Inferior parietal cortex (tissue), 1 donor: Measurements from ENCODE around the gene DSC2.
"Not testable (repeated sequence)": the region's sequence is repeated elsewhere in the genome, so short reads cannot be mapped to it uniquely, and the experiment has no call there.

Experiments
- DNase-seq: peaks from one replicate; pipeline ENCODE4 v3.0.0-alpha.2; 2016; ENCODE audit errors: extremely low spot score

The DSC2 gene

DNA sequence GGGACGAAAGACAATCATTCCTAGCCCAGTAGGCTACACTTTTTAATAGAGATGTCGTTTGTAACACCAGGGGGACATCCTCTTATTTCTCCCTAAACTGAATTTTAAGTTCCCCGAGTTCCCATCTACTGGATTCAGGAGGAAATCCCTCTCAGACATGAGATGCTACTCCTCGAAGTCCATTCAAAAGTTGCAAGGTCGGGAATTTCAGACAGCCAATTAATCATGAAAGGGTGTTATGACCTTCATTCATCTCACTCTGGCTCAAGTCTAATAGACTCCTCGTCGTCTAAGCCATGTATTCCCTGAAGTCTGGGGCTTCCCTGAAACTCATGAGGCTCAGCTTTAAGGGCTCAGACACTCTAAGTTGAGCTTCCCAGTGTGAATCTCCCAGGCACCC lies 58.5 kb downstream of the DSC2 start:
- no peak for DNase-seq

- DNase-seq = no peak
These were observed 59.6 kb downstream of the DSC2 start, which contains the start of gene DSC3 for GRCh38 chr18:31042406-31043181. Gene DSC3 (minus strand): TSS chr18:31042742. CDS start chr18:31042660, 82 bp downstream.

DNA sequence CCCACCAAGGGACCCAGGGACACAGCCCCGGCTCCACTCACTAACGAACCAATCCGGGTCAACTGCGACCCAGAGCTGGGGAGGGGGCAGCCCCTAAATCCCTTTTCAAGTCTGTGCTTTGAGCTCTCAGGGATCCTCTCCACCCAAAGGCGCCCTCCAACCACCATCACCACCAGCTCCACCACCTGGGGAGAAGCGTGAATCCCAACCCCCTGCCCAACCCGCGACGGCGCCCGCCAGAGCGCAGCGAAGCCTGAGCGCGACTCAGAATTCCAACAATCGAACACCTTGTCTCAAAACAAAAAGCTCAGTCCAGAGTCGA lies 60.2 kb downstream of the DSC2 start:
- no peak for DNase-seq

- DNase-seq = no peak
These were observed 60.7 kb downstream of the DSC2 start for GRCh38 chr18:31041271-31042083.

- DNase-seq = no peak
These were observed 61.4 kb downstream of the DSC2 start for GRCh38 chr18:31040686-31041270.

GRCh38 chr18:31039426-31039825 lies 62.8 kb downstream of the DSC2 start:
- no peak for DNase-seq

DNA sequence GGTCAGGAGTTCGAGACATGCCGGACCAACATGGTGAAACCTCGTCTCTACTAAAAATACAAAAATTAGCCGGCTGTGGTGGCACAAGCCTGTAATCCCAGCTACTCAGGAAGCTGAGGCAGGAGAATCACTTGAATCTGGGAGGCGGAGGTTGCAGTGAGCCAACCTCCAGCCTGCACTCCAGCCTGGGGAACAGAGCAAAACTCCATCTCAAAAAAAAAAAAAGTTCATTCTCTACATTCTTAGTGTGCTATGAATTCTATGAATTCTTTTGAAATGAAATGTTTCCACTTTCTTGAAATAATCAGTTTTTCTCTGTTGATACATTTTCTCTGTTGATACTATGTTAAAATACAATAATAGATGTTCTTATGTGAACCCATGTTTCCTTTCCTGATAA lies 64.5 kb downstream of the DSC2 start:
- DNase-seq = not testable (repeated sequence)

- DNase-seq = no peak
These were observed 67.7 kb downstream of the DSC2 start for GRCh38 chr18:31034541-31034940.

DNA sequence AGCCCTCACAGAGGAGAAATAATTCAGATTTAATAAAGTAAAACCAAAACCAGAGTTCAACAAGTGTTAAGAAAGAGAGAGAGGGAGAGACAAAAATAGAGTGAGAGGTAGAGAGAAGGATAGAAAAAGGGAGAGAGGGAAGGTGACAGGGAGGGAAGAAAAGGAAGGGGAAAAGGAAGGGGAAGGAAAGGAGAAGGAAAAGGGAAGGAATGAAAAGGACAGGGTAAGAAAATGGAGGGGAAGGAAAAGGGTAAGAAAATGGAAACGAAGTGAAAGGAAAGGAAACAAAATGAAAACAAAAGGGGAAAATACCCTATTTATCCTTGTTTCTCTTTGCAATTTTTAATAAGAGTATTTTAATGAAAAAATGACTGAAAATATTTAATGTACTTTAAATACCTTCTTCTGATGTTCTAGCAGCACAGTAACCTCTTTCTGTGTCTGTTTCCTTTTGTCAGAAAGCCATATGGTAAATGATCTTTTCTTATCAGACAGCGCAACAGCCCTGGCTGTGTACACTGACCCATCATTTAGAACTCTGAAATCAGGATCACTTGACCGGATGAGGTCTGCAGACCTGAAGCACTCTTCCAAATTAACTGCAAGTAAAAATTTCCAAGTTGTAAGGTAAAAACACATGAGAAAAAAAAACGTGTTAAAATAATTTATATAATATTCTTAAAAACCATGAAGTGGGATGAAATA lies 71.5 kb downstream of the DSC2 start:
- DNase-seq = peak; percentile 9

- DNase-seq = no peak
These were observed 86.3 kb downstream of the DSC2 start for GRCh38 chr18:31015715-31016434.

DNA sequence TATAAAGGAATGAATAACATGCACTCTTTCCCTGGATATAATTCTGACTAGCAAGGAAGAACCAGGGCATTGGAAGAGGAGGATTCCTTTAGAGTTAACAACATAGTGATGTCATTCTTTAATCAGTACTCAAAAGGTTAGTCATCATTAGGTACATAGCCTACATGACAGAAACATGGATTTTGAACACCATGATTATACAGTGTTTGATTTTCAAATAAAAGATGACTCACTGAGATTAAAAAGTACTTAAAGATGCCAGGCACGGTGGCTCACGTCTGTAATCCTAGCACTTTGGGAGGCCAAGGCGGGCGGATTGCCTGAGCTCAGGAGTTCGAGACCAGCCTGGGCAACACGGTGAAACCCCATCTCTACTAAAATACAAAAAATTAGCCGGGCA lies 90.8 kb downstream of the DSC2 start:
- DNase-seq = not testable (repeated sequence)

DNA sequence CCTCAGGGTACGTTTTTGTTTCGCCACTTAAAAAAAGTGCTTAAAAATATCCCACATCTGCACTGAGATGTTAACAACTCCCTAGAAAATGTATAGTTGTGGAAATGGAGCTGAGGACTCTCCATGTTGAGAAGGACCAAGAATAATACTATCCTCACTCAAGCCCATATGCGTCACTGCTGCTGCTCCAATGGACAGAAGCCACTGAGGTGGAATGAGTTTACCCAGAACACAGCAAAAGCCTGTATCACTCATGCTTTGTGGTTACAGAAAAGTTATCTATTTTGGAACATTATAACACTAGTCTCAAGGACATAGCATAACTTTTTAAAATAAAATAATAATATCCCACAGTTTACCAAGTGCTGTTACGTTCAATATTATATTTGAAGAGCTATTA lies 91.6 kb downstream of the DSC2 start:
- DNase-seq = no peak
